ENCODE results near the gene SNX27.
"Not testable (repeated sequence)": the region's sequence is repeated elsewhere in the genome, so short reads cannot be mapped to it uniquely, and the experiment has no call there.

The SNX27 gene

GRCh38 chr1:151596166-151596953, 15.5 kb upstream of the SNX27 start:
- H3K4me3 ChIP-seq (ENCODE audit: low read depth, low read length): no peak overlapping the region
- no peak for TF ChIP-seq CTCF (IDR thresholded peaks at IDR 0.05; ENCODE audit: low read depth, low read length)
- in situ Hi-C loops (cut with HindIII; ENCODE audit: low sequenced_read_pairs): no loop called here
- DNase-seq (ENCODE audit: low read depth, low spot score): no peak

- in situ Hi-C loops (cut with HindIII; ENCODE audit: low sequenced_read_pairs); DNase-seq (ENCODE audit: low read depth, low spot score); H3K4me3 ChIP-seq (ENCODE audit: low read depth, low read length): not testable (repeated sequence)
These were observed 9.3 kb upstream of the SNX27 start for GRCh38 chr1:151602550-151602949.

GRCh38 chr1:151604291-151604690, 7.6 kb upstream of the SNX27 start:
- in situ Hi-C loops (cut with HindIII; ENCODE audit: low sequenced_read_pairs): no loop called here
- no peak for DNase-seq (ENCODE audit: low read depth, low spot score)
- no peak overlapping the region for H3K4me3 ChIP-seq (ENCODE audit: low read depth, low read length)
- TF ChIP-seq CTCF (IDR thresholded peaks at IDR 0.05; ENCODE audit: low read depth, low read length): no peak

GRCh38 chr1:151606384-151606783, 5.5 kb upstream of the SNX27 start:
- in situ Hi-C loops (cut with HindIII; ENCODE audit: low sequenced_read_pairs): no loop called here
- no peak for TF ChIP-seq CTCF (IDR thresholded peaks at IDR 0.05; ENCODE audit: low read depth, low read length)
- DNase-seq (ENCODE audit: low read depth, low spot score): no peak
- H3K4me3 ChIP-seq (ENCODE audit: low read depth, low read length): no peak overlapping the region

GRCh38 chr1:151606857-151607256, 5.0 kb upstream of the SNX27 start:
- no peak for DNase-seq (ENCODE audit: low read depth, low spot score)
- in situ Hi-C loops (cut with HindIII; ENCODE audit: low sequenced_read_pairs): no loop called here
- TF ChIP-seq CTCF (IDR thresholded peaks at IDR 0.05; ENCODE audit: low read depth, low read length): no peak
- H3K4me3 ChIP-seq (ENCODE audit: low read depth, low read length): no peak overlapping the region

GRCh38 chr1:151610142-151610541, 1.7 kb upstream of the SNX27 start:
- H3K4me3 ChIP-seq (ENCODE audit: low read depth, low read length): no peak overlapping the region
- no peak for DNase-seq (ENCODE audit: low read depth, low spot score)
- in situ Hi-C loops (cut with HindIII; ENCODE audit: low sequenced_read_pairs): no loop called here
- no peak for TF ChIP-seq CTCF (IDR thresholded peaks at IDR 0.05; ENCODE audit: low read depth, low read length)

- no peak for TF ChIP-seq CTCF (IDR thresholded peaks at IDR 0.05; ENCODE audit: low read depth, low read length)
- no peak for DNase-seq (ENCODE audit: low read depth, low spot score)
- in situ Hi-C loops (cut with HindIII; ENCODE audit: low sequenced_read_pairs): no loop called here
- H3K4me3 ChIP-seq (ENCODE audit: low read depth, low read length): no peak overlapping the region
These were observed 511 bp upstream of the SNX27 start for GRCh38 chr1:151611288-151611790.

All from astrocyte of the spinal cord (primary cell).